Left lobe of liver (tissue), 2 donors: ENCODE data around the gene ALG8. TPM values are rescaled to one million over a fixed set of nuclear protein-coding genes. Genes with fewer than 3 reads are reported as not detected.
"Not testable (repeated sequence)": the region's sequence is repeated elsewhere in the genome, so short reads cannot be mapped to it uniquely, and the experiment has no call there.

ENCODE experiments used
- ATAC-seq: fragments of 200-7000 bp; cut with Tn5 transposase; one replicate; pipeline ENCODE4 v1.9.1; 2020; ENCODE audit warnings: mild to moderate bottlenecking, moderate library complexity
- DNase-seq: peaks from one replicate; pipeline ENCODE4 v3.0.0-alpha.2; 2020; ENCODE audit warnings: low spot score
- total RNA-seq: library from RNA; stranded (reverse); gene quantifications from one replicate; pipeline ENCODE4 v1.2.1, GENCODE V29; 2021
- donor health status: DM: no; HTN: no; CAD: no; lungs with moderate emphysema.
- donor health status: DM: no; HTN: yes; CAD: no.

The ALG8 gene
- total RNA-seq, 1 donor from 2014 or later: 29.6 TPM

DNA sequence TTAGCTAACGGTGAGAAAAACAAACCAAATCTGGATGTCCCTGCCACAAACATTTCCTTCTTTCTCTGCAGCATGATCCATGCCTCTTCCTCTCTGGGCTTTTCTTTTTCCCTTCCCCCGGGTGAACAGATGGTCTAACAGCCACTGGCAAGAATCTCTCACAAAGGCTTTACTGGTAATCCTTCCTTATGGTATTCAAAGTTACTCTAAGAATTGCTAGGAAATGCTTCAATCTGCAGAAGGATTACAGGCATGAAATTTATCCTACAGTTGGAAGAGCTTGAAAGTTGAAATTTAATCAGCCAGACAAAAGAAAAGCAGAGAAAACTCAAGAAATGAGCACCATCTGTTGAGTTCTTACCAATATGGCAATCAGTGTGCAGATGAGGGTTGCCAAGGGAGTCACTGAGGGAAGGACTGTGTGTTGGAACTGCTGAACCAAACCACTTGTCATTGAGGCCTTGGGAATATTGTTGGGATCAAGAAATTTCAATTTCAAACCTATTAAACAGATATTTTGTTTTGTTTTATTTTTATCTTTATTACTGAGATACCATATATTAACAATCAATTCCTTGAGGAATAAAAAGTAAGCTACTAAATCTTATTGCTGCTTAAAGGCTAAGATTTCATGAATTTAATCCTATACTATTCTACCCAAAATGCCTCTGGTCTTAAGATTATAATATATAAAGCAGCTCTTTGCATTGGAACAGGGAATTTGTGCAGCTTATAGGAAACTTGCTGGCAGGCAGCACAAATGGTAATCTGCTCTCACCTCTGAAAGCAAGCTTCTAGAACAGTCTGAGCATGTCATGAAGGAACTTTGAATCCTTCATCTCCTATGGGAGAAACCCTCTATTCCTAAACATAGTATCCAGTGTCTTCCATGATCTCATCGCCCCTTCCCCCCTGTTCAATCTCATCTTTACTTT lies 30.1 kb downstream of the ALG8 start:
- DNase-seq (no peak), ATAC-seq (no peak)

DNA sequence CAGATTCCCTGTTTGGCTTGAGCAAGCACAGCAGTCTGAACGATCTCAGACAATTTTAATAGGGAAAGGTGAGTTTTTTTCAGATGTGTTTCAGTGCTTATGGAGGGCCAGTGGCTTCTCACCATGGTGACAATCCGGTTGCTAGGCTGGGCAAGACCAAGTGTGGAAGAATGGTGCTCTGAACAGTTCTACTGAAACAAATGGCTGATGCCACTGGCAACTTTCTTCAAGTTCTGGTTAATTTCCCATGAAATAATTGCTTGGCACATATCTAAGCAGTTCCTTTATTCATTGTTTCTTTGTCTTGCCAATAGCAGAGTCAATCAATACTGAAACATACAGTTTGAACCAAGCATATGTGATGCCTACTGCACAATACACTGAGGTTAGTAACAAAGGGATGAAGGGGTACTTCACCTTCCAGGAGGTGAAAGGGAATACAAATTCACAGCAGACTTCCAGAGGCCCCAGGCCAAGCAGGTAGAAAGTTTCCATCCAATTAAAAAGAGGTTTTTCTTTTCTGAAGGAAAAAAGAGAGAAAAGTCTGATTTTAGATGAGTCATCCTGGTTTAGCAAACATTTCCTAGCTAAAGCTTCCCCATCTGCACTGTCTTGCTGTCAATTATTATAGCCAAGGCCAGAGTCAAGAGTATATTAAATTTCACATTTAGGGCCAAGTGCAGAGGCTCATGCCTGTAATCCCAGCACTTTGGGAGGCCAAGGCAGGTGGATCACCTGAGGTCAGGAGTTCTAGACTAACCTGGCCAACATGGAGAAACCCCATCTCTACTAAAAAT lies 38.6 kb downstream of the ALG8 start:
- no peak for DNase-seq
- no peak for ATAC-seq

DNA sequence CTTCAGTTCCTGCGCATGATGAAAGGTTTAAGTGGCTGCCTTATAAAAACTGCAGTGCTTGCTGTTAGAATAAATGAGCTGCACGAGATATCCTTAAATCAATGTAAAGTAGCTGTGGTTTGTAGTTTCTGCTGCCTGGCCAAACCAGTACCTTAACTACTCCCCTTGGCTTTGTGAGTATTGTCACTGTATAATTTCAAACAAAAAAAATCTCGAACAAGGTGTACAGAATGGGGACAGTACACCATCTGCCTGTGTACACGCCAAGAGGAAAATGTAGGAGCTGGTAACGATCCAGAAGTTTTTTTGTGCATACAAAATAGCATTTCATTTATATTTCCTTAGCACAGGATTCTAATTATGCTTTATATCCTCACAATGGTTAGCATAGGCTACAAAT lies 39.2 kb downstream of the ALG8 start:
- no peak for DNase-seq
- ATAC-seq: no peak

DNA sequence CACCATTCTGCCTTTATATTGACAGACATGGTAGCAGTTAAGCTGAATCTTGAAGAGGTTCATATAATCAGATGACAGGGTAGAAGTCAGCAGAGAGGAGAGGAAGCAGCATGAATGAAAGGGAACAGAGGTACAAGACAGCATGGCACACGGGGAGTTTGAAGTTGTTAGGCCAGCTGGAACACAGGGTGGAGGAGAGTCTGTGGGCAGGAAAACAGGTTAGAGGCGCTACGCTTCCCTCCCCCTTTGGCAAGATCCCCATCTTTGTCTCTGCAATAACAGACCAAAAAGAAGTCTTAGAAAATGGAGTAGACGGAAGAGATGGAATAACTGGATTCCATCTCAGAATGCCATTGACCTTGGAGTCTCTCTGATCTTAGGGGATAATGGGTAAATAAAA lies 39.8 kb downstream of the ALG8 start:
- DNase-seq: no peak
- ATAC-seq: no peak

DNA sequence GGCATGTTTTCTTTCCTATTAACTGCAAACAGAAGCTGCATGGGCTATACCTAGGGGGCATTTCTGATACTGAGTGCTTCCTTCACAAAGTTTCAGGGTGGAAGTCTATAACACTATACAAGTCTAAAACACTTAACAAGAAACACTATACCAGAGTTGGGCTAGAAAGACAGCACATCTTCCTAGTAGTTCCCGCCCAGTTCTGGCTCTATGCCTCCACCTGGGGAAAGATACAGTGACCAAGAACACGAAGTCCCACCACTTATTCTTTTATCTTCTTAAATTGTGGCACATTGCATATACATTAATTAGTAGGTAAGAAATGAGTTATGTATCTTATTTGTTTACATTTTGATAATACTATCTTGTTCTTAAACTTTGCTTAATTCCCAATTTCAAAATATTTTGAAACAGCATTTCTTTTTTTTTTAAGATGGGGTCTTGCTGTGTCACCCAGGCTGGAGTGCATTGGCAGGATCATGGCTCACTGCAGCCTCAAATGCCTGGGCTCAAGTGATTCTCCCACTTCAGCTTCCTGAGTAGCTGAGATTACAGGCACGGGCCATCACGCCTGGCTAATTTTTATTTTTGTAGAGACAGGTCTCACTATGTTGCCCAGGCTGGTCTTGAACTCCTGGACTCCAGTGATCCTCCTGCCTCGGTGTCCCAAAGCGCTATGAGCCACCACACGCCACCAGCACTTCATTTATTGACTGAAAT lies 41.6 kb downstream of the ALG8 start:
- no peak for ATAC-seq
- no peak for DNase-seq

DNA sequence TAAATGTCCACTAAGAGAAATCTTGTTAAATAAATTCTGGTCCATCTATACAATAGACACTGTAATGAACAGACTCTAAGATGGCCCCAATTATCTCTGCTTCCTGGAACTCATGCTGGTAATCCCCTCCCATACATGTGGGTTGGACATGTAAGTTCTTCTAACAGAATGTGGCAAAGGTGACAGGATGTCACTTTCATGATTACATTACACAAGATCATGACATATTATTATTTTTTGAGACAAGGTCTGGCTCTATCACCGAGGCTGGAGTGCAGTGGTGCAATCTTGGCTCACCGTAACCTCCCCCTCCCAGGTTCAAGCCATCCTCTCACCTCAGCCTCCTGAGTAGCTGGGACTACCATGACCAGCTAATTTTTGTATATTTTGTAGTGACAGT lies 45.2 kb downstream of the ALG8 start:
- no peak for DNase-seq
- no peak for ATAC-seq

DNA sequence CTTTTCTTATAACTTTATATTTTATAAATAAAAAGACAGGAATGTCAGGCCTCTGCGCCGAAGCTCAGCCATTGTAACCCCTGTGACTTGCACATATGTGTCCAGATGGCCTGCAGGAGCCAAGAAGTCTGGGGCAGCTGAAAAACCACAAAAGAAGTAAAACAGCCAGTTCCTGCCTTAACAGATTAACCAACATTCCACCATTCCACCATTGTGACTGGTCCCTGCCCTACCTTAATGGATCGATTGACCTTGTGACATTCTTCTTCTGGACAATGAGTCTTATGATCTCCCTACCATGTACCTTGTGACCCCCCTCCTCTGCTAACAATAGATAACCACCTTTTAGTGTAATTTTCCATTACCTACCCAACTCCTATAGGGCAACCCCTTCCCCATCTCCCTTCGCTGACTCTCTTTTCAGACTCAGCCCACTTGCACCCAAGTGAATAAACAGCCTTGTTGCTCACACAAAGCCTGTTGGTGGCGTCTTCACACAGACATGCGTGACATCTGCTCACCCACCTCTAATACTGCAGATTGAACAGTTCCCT lies 52.8 kb downstream of the ALG8 start:
- not testable (repeated sequence) for DNase-seq, ATAC-seq

DNA sequence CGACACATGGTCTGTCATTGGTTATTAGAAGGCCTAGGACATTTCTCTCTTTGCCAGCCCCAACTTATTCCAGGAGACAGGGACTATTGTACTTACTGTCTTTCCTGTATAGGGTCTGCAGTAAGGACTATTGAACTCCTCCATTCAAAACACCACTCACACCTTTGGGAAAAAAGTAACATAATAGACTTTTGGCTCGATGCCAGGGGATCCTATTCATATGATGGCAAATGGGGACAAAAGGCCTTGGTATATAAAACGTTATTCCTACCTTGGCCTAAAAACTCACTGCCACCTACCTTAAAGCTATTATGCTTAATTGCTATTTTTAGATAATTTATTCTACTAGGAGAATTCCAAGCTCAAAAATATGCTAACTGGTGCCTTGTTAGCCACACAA lies 53.5 kb downstream of the ALG8 start:
- DNase-seq (no peak), ATAC-seq (no peak)

DNA sequence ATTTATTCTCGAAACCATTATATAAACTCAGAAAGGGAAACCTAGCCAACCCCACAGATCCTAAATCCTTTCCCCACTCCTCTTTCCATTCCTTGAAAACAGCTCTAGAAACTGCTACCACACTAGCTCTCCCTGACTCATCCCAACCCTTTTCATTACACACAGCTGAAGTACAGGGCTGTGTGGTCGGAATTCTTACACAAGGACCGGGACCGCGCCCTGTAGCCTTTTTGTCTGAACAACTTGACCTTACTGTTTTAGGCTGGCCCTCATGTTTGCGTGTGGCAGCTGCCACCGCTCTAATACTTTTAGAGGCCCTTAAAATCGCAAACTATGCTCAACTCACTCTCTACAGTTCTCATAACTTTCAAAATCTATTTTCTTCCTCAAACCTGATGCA lies 54.9 kb downstream of the ALG8 start:
- not testable (repeated sequence) for DNase-seq

DNA sequence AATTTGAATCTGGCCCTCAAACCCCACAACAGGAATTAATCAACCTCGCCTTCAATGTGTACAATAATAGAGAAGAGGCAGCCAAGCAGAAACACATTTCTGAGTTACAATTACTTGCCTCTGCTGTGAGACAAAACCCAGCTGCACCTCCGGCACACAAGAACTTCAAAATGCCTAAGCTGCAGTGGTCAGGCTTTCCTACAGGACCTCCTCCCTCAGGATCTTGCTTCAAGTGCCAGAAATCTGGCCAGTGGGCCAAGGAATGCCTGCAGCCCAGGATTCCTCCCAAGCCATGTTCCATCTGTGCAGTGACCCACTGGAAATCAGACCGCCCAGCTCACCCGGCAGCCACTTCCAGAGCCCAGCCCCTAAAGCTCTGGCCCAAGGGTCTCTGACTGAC lies 56.4 kb downstream of the ALG8 start:
- no peak for ATAC-seq
- DNase-seq: no peak

More for the DNA sequence above, 54.9 kb downstream of the ALG8 start:
- ATAC-seq: not testable (repeated sequence)

DNA sequence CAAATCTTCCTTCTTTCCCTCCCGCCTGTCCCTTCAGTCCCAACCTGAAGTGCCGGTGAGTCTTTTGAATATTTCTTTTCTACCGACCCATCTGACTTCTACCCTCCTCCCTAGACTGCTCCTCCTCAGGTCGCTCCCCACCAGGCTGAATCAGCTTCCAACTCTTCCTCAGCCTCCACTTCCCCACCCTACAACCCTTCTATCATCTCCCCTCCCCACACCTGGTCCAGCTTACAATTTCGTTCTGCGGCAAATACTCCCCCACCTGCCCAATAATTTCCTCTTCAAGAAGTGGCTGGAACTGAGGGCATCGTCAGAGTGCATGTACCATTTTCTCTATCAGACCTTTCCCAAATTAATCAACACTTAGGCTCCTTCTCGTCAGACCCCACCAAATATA lies 57.3 kb downstream of the ALG8 start:
- DNase-seq (no peak), ATAC-seq (no peak)

DNA sequence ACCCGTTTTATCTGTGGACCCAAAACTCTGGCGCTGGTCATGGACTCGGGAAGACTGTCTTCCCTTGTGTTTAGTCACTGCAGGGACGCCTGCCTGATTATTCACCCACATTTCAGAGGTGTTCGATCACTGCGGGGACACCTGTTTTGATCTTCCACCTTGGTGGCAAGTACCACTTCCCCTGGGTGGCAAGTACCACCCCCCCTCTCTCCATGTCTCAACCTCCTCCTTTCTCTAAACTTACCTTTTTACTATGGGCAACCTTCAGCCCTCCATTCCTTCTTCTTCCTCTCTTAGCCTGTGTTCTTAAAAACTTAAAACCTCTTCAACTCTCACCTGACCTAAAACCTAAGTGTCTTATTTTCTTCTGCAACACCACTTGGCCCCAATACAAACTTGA lies 57.8 kb downstream of the ALG8 start:
- ATAC-seq (no peak), DNase-seq (no peak)

DNA sequence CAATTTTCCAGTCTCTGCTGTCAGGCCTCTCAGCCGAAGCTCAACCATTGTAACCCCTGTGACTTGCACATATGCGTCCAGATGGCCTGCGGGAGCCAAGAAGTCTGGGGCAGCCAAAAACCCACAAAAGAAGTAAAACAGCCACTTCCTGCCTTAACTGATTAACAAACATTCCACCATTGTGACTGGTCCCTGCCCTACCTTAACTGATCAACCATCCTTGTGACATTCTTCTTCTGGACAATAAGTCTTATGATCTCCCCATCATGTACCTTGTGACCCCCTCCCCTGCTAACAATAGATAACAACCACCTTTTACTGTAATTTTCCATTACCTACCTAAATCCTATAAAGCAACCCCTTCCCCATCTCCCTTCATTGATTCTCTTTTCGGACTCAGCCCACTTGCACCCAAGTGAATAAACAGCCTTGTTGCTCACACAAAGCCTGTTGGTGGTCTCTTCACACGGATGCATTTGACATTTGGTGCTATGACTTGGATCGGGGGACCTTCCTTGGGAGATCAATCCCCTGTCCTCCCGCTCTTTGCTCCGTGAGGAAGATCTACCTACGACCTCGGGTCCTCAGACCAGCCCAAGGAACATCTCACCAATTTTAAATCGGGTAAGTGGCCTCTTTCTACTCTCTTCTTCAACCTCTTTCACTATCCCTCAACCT lies 58.5 kb downstream of the ALG8 start:
- DNase-seq: no peak
- no peak for ATAC-seq

DNA sequence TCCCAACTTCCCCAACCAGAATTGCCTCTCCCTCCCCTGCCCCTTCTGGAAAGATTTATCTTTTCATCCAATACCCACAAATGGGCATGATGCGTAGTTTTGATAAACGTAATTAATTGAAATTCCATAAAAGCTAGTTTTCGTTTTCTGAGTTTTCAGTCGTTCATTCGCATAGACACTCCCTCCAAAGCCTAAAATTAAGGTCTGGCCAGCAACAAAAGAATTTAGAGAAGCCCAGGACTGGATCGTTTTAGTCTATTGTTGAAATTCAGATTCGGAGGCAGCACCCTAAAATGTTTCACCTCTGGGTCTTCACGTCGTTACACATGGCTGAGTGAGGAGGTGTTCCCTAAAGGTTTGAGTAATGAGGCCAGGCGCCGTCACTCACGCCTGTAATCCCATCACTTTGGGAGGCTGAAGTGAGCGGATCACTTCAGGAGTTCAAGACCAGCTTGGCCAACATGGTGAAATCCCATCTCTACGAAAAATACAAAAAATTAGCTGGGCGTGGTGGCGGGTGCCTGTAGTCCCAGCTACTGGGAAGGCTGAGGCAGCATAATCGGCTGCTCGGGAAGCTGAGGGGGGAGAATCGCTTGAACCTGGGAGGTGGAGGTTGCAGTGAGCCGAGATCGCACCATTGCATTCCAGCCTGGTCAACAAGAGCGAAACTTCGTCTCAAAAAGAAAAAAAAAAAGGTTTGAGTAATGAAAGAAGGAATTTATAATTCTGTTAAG lies 59.2 kb downstream of the ALG8 start:
- no peak for DNase-seq
- no peak for ATAC-seq

DNA sequence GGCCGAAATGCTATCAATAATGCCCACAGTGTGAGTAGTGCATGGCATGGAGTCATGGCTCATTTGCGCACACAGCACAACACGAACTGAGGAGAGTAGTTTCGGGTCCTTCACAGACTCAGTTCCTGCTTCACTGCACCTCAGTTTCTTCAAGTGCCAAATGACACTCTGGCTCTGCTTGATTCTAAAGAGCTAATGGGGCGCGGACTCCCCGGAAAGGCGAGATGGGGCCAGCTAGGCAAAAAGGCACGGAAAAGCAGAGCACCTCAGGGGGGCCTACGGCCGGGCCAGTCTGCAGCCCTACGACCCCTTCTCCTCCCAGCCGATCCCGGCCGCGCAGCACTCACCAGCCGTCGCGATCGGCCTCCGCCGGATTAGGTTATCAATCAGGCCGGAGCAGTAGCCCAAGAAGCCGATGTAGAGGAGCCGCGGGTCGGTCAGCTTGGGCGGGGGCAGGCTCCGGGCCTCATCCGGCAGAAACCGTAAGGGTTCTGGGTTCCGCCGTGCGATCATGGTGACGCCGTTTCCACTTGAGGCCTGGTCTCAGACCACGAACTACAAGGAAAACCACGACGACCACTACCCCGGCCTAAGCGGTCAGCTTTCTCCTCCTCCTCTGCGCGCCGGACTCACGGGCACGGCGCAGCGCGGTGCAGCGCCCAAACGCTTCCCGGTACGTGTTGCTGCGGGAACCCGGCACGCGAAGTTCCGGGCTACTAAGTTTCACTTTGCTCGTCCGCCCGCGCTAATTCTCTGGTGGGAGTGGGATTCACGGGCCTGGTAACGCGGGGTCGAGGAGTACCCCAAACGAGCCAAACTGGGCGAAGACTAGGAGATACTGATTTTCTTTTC lies 60.0 kb downstream of the ALG8 start, which contains the start of gene NDUFC2:
Gene NDUFC2 (minus strand): TSS at position 631 of the 852 bp plus-strand sequence. CDS start 118 bp downstream, at position 513.
- peak; percentile 81 for DNase-seq
- ATAC-seq: peak; percentile 96

DNA sequence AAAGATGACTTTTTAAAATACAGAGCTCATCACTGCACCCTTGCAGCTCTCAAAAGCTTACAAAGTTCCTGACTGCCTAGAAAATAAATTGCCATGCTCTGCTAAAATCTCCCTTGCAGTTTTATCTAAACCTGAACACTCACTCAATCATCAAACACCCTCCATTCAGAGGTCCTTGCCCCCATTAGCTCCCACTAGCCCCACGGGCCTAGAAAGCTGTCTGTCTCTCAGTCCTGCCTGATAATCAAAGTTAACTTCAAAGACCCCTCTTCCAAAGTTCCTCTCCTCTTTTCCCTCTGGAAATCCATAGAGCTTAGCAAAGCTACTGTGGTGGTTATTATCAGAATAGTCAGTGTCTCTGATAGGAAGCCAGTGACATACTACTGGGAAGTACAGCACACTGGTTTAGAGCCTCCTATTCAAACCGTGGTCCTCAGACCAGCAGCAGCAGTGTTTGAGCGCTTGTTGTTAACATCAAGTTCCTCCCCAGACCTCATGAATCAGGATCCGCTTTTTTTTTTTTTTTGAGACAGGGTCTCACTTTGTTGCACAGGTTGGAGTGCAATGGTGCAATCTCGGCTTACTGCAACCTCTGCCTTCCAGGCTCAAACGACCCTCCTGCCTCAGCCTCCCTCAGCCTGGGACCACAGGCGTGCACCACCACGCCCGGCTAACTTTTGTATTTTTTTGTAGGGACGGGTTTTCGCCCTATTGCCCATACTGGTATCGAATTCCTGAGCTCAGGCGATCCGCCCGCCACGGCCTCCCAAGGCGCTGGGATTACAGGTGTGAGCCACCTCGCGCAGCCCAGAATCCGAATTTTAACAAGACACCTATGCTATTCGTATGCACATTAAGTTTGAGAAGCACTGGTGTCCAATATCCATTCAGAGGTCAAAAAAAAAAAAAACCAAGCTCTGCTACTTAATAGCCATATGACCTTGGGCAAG lies 60.9 kb downstream of the ALG8 start:
- DNase-seq: no peak
- ATAC-seq: peak; percentile 10

DNA sequence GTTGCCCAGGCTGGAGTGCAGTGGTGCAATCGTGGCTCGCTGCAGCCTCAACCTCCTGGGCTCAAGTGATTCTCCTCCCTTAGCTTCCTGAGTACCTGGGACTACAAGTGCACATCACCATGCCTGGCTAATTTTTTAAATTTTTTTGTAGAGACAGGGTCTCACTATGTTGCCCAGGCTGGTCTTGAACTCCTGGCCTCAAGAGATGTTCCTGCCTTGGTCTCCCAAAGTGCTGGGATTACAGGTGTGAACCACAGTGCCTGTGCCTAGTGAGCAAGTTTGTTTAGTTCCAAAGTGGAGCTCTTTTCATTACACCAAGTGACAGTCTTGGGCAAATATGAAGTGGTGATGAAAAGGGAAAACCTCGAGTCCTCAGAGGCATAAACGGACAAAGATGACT lies 61.8 kb downstream of the ALG8 start:
- not testable (repeated sequence) for DNase-seq, ATAC-seq
